Neural progenitor cell (in vitro differentiated cells): Measurements from ENCODE around the gene PRKCH. TPM values are rescaled to one million over a fixed set of nuclear protein-coding genes. Genes with fewer than 3 reads are reported as not detected.

ENCODE experiments used
- DNase-seq: peaks from one replicate; pipeline ENCODE4 v3.0.0-alpha.2; 2016; ENCODE audit warnings: low spot score
- H2AFZ ChIP-seq: fragments of 200-600 bp; sonication (generic); replicated peaks from 2 replicates; pipeline ENCODE4 v1.6.1; 2016; ENCODE audit warnings: antibody characterized with exemption
- H3F3A ChIP-seq: fragments of 200-600 bp; sonication (generic); 2 replicates; pipeline ENCODE4 v1.6.1; 2016; ENCODE audit warnings: antibody characterized with exemption, low read depth
- H3K27ac ChIP-seq: fragments of 200-600 bp; sonication (generic); 2 replicates; pipeline ENCODE4 v1.5.1; 2016; ENCODE audit warnings: mild to moderate bottlenecking
- H3K27me3 ChIP-seq: fragments of 200-600 bp; sonication (generic); 2 replicates; pipeline ENCODE4 v1.6.1; 2016; ENCODE audit warnings: mild to moderate bottlenecking, moderate library complexity
- H3K36me3 ChIP-seq: fragments of 200-600 bp; sonication (generic); 2 replicates; pipeline ENCODE4 v1.5.1; 2016
- H3K4me1 ChIP-seq: fragments of 200-600 bp; sonication (generic); 2 replicates; pipeline ENCODE4 v1.6.1; 2016; ENCODE audit warnings: mixed run types
- H3K4me2 ChIP-seq: fragments of 200-600 bp; sonication (generic); 2 replicates; pipeline ENCODE4 v1.6.1; 2016
- H3K4me3 ChIP-seq: fragments of 200-600 bp; sonication (generic); 2 replicates; pipeline ENCODE4 v1.5.1; 2016
- H3K79me2 ChIP-seq: fragments of 200-600 bp; sonication (generic); 2 replicates; pipeline ENCODE4 v1.6.1; 2016; ENCODE audit warnings: low read depth
- H3K9ac ChIP-seq: fragments of 200-600 bp; sonication (generic); 2 replicates; pipeline ENCODE4 v1.6.1; 2016
- H3K9me3 ChIP-seq: fragments of 200-600 bp; sonication (generic); 2 replicates; pipeline ENCODE4 v1.5.1; 2016; ENCODE audit warnings: low read depth
- H4K20me1 ChIP-seq: fragments of 200-600 bp; sonication (generic); 2 replicates; pipeline ENCODE4 v1.6.1; 2016; ENCODE audit warnings: low read depth
- H3K27ac Mint-ChIP-seq: 3 replicates; pipeline ENCODE4 v1.8.0; 2021; ENCODE audit warnings: mixed read lengths
- H3K27me3 Mint-ChIP-seq: 2 replicates; pipeline ENCODE4 v1.8.0; 2022; ENCODE audit warnings: low read depth, mild to moderate bottlenecking, inconsistent platforms, moderate library complexity, mixed read lengths; ENCODE audit not compliant: insufficient read depth
- H3K36me3 Mint-ChIP-seq: 3 replicates; pipeline ENCODE4 v1.8.0; 2021; ENCODE audit warnings: mixed read lengths
- H3K4me1 Mint-ChIP-seq: 3 replicates; pipeline ENCODE4 v1.8.0; 2021; ENCODE audit warnings: mixed read lengths
- H3K4me3 Mint-ChIP-seq: 3 replicates; pipeline ENCODE4 v1.8.0; 2021; ENCODE audit warnings: mild to moderate bottlenecking, moderate library complexity, mixed read lengths
- H3K9me3 Mint-ChIP-seq: 3 replicates; pipeline ENCODE4 v1.8.0; 2020; ENCODE audit warnings: mixed read lengths
- EZH2 ChIP-seq: fragments of 200-600 bp; sonication (generic); IDR thresholded peaks from 2 replicates; pipeline ENCODE4 v1.6.1; 2017; ENCODE audit warnings: antibody characterized with exemption, mild to moderate bottlenecking, moderate library complexity
- EZH2phosphoT487 ChIP-seq: fragments of 200-600 bp; sonication (generic); IDR thresholded peaks from 2 replicates; pipeline ENCODE4 v1.6.1; 2017; ENCODE audit warnings: antibody characterized with exemption
- total RNA-seq: library from RNA; depleted of rRNA; stranded (reverse); fragments of >200 nt; gene quantifications from 2 replicates; pipeline ENCODE4 v1.2.3, GENCODE V29; 2015; ENCODE audit warnings: low replicate concordance
- TF ChIP-seq, protein P1 (sequence below): fragments of 200-600 bp; sonication (generic); IDR thresholded peaks from 2 replicates; pipeline ENCODE4 v1.5.1; 2017; ENCODE audit warnings: antibody characterized with exemption, mild to moderate bottlenecking

Gene PRKCH
- total RNA-seq, 1 donor from 2014 or later: 1.3 TPM

- Mint-ChIP-seq H3K9me3 (peaks cover 7% of the 10 kb centered on the region), H3K4me3 (no peak overlapping the region), H3K4me1 (peaks cover 2% of the 10 kb centered on the region), H3K36me3 (no peaks in the 10 kb centered on the region), H3K27ac (no peak overlapping the region), H3K27me3 (peaks cover 35% of the 10 kb centered on the region)
- H2AFZ ChIP-seq: no peak overlapping the region
- no peak overlapping the region for H3K4me3 ChIP-seq
- H3F3A ChIP-seq: no peaks in the 10 kb centered on the region
- H3K36me3 ChIP-seq: no peaks in the 10 kb centered on the region
- no peak overlapping the region for H3K9ac ChIP-seq
- no peak overlapping the region for H3K4me2 ChIP-seq
- H3K4me1 ChIP-seq: no peaks in the 10 kb centered on the region
- no peak overlapping the region for H3K27ac ChIP-seq
- no peaks in the 10 kb centered on the region for H3K9me3 ChIP-seq
- no peak for DNase-seq
- no peaks in the 10 kb centered on the region for H3K79me2 ChIP-seq
- no peaks in the 10 kb centered on the region for H4K20me1 ChIP-seq
- TF ChIP-seq EZH2 (no peak), EZH2phosphoT487 (no peak)
- TF ChIP-seq, protein P1, sequence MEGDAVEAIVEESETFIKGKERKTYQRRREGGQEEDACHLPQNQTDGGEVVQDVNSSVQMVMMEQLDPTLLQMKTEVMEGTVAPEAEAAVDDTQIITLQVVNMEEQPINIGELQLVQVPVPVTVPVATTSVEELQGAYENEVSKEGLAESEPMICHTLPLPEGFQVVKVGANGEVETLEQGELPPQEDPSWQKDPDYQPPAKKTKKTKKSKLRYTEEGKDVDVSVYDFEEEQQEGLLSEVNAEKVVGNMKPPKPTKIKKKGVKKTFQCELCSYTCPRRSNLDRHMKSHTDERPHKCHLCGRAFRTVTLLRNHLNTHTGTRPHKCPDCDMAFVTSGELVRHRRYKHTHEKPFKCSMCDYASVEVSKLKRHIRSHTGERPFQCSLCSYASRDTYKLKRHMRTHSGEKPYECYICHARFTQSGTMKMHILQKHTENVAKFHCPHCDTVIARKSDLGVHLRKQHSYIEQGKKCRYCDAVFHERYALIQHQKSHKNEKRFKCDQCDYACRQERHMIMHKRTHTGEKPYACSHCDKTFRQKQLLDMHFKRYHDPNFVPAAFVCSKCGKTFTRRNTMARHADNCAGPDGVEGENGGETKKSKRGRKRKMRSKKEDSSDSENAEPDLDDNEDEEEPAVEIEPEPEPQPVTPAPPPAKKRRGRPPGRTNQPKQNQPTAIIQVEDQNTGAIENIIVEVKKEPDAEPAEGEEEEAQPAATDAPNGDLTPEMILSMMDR: no peak
- H3K27me3 ChIP-seq: peaks cover 63% of the 10 kb centered on the region
Measured at GRCh38 chr14:61279082-61279481, 42.3 kb upstream of the PRKCH start.

GRCh38 chr14:61280092-61280525, 41.3 kb upstream of the PRKCH start:
- Mint-ChIP-seq H3K4me1 (peaks cover 2% of the 10 kb centered on the region), H3K9me3 (peaks cover 7% of the 10 kb centered on the region), H3K36me3 (no peaks in the 10 kb centered on the region), H3K27ac (no peak overlapping the region), H3K27me3 (peaks cover 36% of the 10 kb centered on the region), H3K4me3 (peak overlapping the region; percentile 77)
- peak; percentile 33 for TF ChIP-seq EZH2phosphoT487
- TF ChIP-seq, protein P1: no peak
- peak overlapping the region; percentile 77 for H3K4me2 ChIP-seq
- H3K27me3 ChIP-seq: peaks cover 68% of the 10 kb centered on the region
- no peaks in the 10 kb centered on the region for H3F3A ChIP-seq
- no peaks in the 10 kb centered on the region for H3K4me1 ChIP-seq
- no peak overlapping the region for H3K27ac ChIP-seq
- peak overlapping the region; percentile 52 for H3K4me3 ChIP-seq
- no peaks in the 10 kb centered on the region for H4K20me1 ChIP-seq
- no peaks in the 10 kb centered on the region for H3K9me3 ChIP-seq
- no peaks in the 10 kb centered on the region for H3K36me3 ChIP-seq
- no peak for DNase-seq
- peak overlapping the region; percentile 94 for H2AFZ ChIP-seq
- no peak overlapping the region for H3K9ac ChIP-seq
- H3K79me2 ChIP-seq: no peaks in the 10 kb centered on the region

DNA sequence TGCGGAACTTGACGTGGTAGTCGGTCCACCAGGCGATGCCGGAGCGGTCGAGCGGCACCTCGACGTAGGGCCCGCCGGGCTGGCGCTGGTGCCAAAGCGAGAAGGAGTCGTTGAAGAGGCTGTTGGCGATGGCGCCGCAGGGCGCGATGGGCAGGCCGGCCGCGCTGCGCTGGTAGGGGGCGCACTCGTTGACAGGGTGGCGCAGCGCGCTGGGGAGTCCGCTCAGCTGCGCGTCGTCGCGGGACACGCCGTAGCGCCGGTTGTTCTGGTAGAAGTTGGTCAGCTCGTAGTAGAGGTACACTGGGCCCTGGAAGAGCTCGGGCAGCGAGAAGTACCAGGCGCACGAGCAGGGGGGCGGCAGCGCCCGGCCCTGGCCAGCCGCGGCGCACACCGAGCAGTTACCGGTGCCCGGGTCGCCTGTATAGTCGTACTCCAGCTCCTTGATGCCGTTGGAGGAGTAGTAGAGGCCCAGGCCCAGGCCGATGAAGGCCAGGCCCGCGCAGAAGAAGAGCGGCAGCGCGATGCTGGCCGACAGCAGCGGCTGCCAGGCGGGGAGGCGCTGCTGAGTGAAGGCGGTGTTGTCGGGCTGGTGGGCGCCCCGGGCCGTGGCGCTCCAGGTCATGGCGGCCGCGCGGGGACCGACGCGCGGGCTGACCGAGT, 40.7 kb upstream of the PRKCH start:
- DNase-seq: peak; percentile 61
- H3K4me1 ChIP-seq: no peaks in the 10 kb centered on the region
- H3K9me3 ChIP-seq: no peaks in the 10 kb centered on the region
- H3K4me3 Mint-ChIP-seq: peak overlapping the region; percentile 77
- H3K79me2 ChIP-seq: no peaks in the 10 kb centered on the region
- H3K27me3 ChIP-seq: peaks cover 68% of the 10 kb centered on the region
- H2AFZ ChIP-seq: peak overlapping the region; percentile 94
- peak overlapping the region; percentile 77 for H3K4me2 ChIP-seq
- H3K36me3 ChIP-seq: no peaks in the 10 kb centered on the region
- H3K27me3 Mint-ChIP-seq: peaks cover 36% of the 10 kb centered on the region
- peak overlapping the region; percentile 52 for H3K4me3 ChIP-seq
- H4K20me1 ChIP-seq: no peaks in the 10 kb centered on the region
- H3F3A ChIP-seq: no peaks in the 10 kb centered on the region
- H3K27ac Mint-ChIP-seq: no peak overlapping the region
- no peak overlapping the region for H3K9ac ChIP-seq
- peaks cover 2% of the 10 kb centered on the region for H3K4me1 Mint-ChIP-seq
- peaks cover 7% of the 10 kb centered on the region for H3K9me3 Mint-ChIP-seq
- H3K27ac ChIP-seq: no peak overlapping the region
- no peak for TF ChIP-seq EZH2
- TF ChIP-seq, protein P1: peak; percentile 25
- peak; percentile 0 for TF ChIP-seq EZH2phosphoT487
- H3K36me3 Mint-ChIP-seq: no peaks in the 10 kb centered on the region
